ENCODE data around the gene PIAS2.
A peak's percentile ranks its signal among the peaks of the same experiment; 100 is the strongest.

The PIAS2 gene

DNA sequence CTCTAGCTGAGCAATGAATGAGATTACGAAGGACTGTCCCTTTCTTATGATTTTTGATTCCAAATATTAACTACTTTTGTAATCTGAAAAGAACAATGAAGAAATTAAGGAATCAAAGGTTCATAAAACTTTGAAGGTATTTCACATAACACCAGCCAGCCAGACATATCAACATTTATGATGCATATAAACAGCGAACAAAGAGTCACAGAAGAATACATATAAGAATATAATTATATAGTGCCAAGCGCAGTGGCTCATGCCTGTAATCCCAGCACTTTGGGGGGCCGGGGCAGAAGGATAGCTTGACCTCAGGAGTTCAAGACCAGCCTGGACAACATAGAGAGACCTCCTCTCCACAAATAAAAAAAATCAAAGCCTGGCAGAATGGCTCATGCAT, 34.1 kb downstream of the PIAS2 start:
- no CpG with 5 or more reads among the region's 4 CpGs for WGBS (ENCODE audit: extremely low coverage, insufficient coverage, low lambda C conversion rate)
- H3K4me1 ChIP-seq (ENCODE audit: control insufficient read depth, low read depth, low read length), result no peaks in the 10 kb centered on the region
- H3K18ac ChIP-seq (ENCODE audit: low read length), result no peak overlapping the region
- H2BK120ac ChIP-seq (ENCODE audit: low read depth, low read length), result no peak overlapping the region
- peaks cover 2% of the 10 kb centered on the region for H3K79me1 ChIP-seq (ENCODE audit: low read length)
- no peaks in the 10 kb centered on the region for H3K27me3 ChIP-seq (ENCODE audit: insufficient read depth, low read length, poor library complexity)
- no peak overlapping the region for H3K9ac ChIP-seq (ENCODE audit: low read length)
- H2AK5ac ChIP-seq (ENCODE audit: low read length), result no peak overlapping the region
- no peak overlapping the region for H3K56ac ChIP-seq (ENCODE audit: low read length)
- H3K4me3 ChIP-seq (ENCODE audit: low read length), result no peak overlapping the region
- no peaks in the 10 kb centered on the region for H3K79me2 ChIP-seq (ENCODE audit: control insufficient read depth, insufficient read depth, low read length)
- no peak overlapping the region for H3K23ac ChIP-seq (ENCODE audit: low read length)
- no peaks in the 10 kb centered on the region for H3K36me3 ChIP-seq (ENCODE audit: control insufficient read depth, insufficient read depth, low read length)
- no peak overlapping the region for H3K27ac ChIP-seq (ENCODE audit: low read depth, low read length)
- no peak overlapping the region for H2BK5ac ChIP-seq (ENCODE audit: low read length)
- no peak overlapping the region for H4K8ac ChIP-seq (ENCODE audit: low read depth, low read length)
- no peak overlapping the region for H3K4ac ChIP-seq (ENCODE audit: low read depth, low read length)
- H4K5ac ChIP-seq (ENCODE audit: low read length), result no peak overlapping the region
- no peak overlapping the region for H2BK15ac ChIP-seq (replicated peaks; ENCODE audit: low read depth)
- DNase-seq, result no peak
- no peak overlapping the region for H3K4me2 ChIP-seq (ENCODE audit: low read length)

DNA sequence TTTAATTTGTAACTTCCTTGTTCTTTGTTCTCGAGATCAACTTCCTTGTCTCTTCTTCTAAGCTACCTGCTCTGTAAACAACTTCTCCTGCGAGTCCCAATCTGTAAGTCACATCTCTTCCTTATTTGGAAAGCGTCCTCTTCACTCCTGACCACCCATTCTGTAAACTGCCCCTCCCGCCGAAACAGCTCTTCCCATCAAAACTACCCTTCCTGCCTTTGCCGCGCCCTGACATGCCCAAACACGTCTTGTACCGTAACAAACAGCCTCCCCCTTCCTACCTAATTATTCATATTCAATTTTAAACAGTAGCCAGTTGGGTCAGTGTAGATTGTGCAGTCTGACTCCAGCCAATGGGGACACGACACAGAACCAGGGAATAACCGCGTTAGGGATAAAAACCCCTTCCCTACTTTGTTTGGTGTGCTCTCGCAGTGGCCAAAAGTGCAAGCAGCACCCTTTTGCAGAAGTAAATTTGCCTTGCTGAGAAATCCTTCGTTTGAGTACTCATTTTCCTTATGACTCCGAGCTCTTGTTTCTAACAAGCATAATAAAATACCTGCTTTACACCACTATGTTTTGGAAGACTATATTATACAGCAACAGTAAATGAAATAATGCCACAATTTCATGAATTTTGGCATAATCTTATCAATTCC, 39.8 kb downstream of the PIAS2 start:
- Histone ChIP-seq H2BK5ac (ENCODE audit: low read length) (no peak overlapping the region), H3K4me1 (ENCODE audit: control insufficient read depth, low read depth, low read length) (no peaks in the 10 kb centered on the region), H3K79me2 (ENCODE audit: control insufficient read depth, insufficient read depth, low read length) (peaks cover under 1% of the 10 kb centered on the region), H3K27ac (ENCODE audit: low read depth, low read length) (no peak overlapping the region), H3K4ac (ENCODE audit: low read depth, low read length) (no peak overlapping the region), H2AK5ac (ENCODE audit: low read length) (no peak overlapping the region), H3K56ac (ENCODE audit: low read length) (no peak overlapping the region), H2BK120ac (ENCODE audit: low read depth, low read length) (no peak overlapping the region), H4K8ac (ENCODE audit: low read depth, low read length) (no peak overlapping the region), H2BK15ac (replicated peaks; ENCODE audit: low read depth) (no peak overlapping the region), H3K23ac (ENCODE audit: low read length) (no peak overlapping the region), H3K27me3 (ENCODE audit: insufficient read depth, low read length, poor library complexity) (no peaks in the 10 kb centered on the region), H3K79me1 (ENCODE audit: low read length) (peaks cover 6% of the 10 kb centered on the region), H3K9ac (ENCODE audit: low read length) (no peak overlapping the region), H3K36me3 (ENCODE audit: control insufficient read depth, insufficient read depth, low read length) (no peaks in the 10 kb centered on the region), H4K5ac (ENCODE audit: low read length) (no peak overlapping the region), H3K18ac (ENCODE audit: low read length) (no peak overlapping the region), H3K4me3 (ENCODE audit: low read length) (no peak overlapping the region), H3K4me2 (ENCODE audit: low read length) (no peak overlapping the region)
- no CpG with 5 or more reads among the region's 15 CpGs for WGBS (ENCODE audit: extremely low coverage, insufficient coverage, low lambda C conversion rate)
- no peak for DNase-seq

DNA sequence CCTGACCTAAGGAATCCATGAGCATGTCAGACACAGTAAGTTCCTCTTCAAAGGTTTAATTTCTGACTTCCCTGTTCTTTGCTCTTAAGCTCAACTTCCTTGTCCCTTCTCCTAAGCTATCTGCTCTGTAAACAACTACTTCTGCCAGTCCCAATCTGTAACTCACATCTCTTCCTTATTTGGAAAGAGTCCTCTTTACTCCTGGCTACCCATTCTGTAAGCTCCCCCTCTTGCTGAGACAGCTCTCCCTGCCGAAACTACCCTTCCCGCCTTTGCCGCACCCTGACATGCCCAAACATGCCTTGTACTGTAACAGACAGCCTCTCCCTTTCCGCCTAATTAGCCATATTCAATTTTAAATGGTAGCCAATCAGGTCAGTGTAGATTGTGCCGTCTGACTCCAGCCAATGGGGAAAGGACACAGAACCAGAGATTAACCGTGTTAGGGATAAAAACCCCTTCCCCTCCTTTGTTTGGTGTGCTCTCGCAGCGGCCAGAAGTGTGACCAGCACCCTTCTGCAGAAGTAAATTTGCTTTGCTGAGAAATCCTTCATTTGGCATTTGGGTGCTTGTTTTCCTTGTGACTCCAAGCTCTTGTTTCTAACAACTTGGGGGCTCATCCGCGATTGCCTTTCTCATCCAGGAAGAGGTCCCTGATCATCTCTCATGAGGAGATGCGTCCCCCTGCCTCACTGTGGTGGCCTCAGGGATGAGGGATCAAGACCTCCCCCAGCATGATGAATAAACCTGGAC, 49.0 kb downstream of the PIAS2 start:
- no peak overlapping the region for H3K27ac ChIP-seq (ENCODE audit: low read depth, low read length)

DNA sequence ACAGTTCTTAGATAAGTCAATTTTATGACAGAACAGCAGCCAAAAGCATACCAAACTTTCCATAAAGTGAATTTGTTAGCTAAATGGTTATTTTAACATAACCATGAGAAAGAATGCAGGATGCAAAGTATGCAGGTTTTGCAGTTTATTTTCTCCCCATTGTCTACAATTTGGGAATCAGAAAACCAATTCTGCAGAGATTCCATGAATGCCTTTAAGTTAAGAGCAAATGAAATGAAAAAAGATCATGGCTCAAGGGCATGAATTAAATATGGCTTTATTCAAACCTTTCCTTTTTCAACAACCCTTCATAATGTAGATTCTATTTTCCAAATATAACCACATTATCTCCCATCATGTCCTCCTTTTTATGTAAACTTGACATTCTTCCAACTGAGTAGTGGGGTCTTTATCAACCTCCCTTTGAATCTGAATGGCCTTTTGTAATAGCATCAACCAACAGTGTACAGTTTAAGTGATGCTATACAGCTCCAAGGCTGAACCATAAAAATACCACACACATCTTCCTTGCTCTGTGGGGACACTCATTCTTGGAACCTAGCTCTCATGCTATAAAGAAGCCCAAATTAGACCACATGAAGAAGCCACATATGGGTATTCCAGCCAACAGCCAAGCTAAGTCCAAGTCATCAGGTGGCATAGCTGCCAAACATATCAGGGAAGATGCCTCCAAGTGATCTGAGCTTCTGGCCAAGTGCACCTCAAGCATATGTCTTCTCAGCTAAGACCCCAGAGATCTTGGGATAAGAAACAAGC, 49.8 kb downstream of the PIAS2 start:
- Histone ChIP-seq H2AK5ac (ENCODE audit: low read length) (no peak overlapping the region), H3K4me1 (ENCODE audit: control insufficient read depth, low read depth, low read length) (no peaks in the 10 kb centered on the region), H4K5ac (ENCODE audit: low read length) (no peak overlapping the region), H3K9ac (ENCODE audit: low read length) (no peak overlapping the region), H3K79me1 (ENCODE audit: low read length) (peaks cover 8% of the 10 kb centered on the region), H3K23ac (ENCODE audit: low read length) (no peak overlapping the region), H2BK5ac (ENCODE audit: low read length) (no peak overlapping the region), H3K4me3 (ENCODE audit: low read length) (no peak overlapping the region), H3K27me3 (ENCODE audit: insufficient read depth, low read length, poor library complexity) (no peaks in the 10 kb centered on the region), H3K79me2 (ENCODE audit: control insufficient read depth, insufficient read depth, low read length) (peaks cover 2% of the 10 kb centered on the region), H2BK15ac (replicated peaks; ENCODE audit: low read depth) (no peak overlapping the region), H3K56ac (ENCODE audit: low read length) (no peak overlapping the region), H3K18ac (ENCODE audit: low read length) (no peak overlapping the region), H3K36me3 (ENCODE audit: control insufficient read depth, insufficient read depth, low read length) (no peaks in the 10 kb centered on the region), H3K4me2 (ENCODE audit: low read length) (no peak overlapping the region), H2BK120ac (ENCODE audit: low read depth, low read length) (no peak overlapping the region), H3K27ac (ENCODE audit: low read depth, low read length) (no peak overlapping the region), H3K4ac (ENCODE audit: low read depth, low read length) (no peak overlapping the region), H4K8ac (ENCODE audit: low read depth, low read length) (no peak overlapping the region)
- DNase-seq, result no peak

More for the DNA sequence above, 49.0 kb downstream of the PIAS2 start:
- no peak overlapping the region for H2BK5ac ChIP-seq (ENCODE audit: low read length)
- H3K79me2 ChIP-seq (ENCODE audit: control insufficient read depth, insufficient read depth, low read length), result peaks cover 2% of the 10 kb centered on the region
- H2BK120ac ChIP-seq (ENCODE audit: low read depth, low read length), result no peak overlapping the region
- no peak overlapping the region for H3K9ac ChIP-seq (ENCODE audit: low read length)
- H3K4me3 ChIP-seq (ENCODE audit: low read length), result no peak overlapping the region
- H3K4me2 ChIP-seq (ENCODE audit: low read length), result no peak overlapping the region
- H4K5ac ChIP-seq (ENCODE audit: low read length), result no peak overlapping the region
- H3K4me1 ChIP-seq (ENCODE audit: control insufficient read depth, low read depth, low read length), result no peaks in the 10 kb centered on the region
- H3K79me1 ChIP-seq (ENCODE audit: low read length), result peaks cover 8% of the 10 kb centered on the region
- no peak overlapping the region for H2AK5ac ChIP-seq (ENCODE audit: low read length)
- peak; percentile 37 for DNase-seq
- no peak overlapping the region for H3K23ac ChIP-seq (ENCODE audit: low read length)
- no peak overlapping the region for H3K56ac ChIP-seq (ENCODE audit: low read length)
- no peaks in the 10 kb centered on the region for H3K36me3 ChIP-seq (ENCODE audit: control insufficient read depth, insufficient read depth, low read length)
- H3K18ac ChIP-seq (ENCODE audit: low read length), result no peak overlapping the region
- no peak overlapping the region for H2BK15ac ChIP-seq (replicated peaks; ENCODE audit: low read depth)
- H4K8ac ChIP-seq (ENCODE audit: low read depth, low read length), result no peak overlapping the region
- H3K27me3 ChIP-seq (ENCODE audit: insufficient read depth, low read length, poor library complexity), result no peaks in the 10 kb centered on the region
- WGBS (ENCODE audit: extremely low coverage, insufficient coverage, low lambda C conversion rate), result no CpG with 5 or more reads among the region's 11 CpGs
- no peak overlapping the region for H3K4ac ChIP-seq (ENCODE audit: low read depth, low read length)

DNA sequence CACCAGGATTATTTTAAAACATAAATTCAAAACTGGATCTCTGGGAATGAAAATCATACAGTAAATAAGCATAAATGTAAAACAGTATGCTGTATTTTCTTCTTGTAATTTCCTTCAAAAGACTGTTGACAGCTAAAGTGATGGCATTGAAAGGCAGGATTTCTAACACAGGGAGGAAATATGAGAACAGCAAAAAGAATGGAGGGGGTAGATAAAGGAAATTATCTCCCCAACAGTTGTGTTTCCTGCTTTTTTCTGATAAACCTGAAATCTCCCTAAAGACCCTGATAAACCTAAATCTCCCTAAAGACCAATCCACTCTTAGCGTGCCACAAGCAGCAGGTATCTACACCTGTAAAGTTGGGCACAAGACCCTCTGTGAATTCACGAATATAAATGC, 50.8 kb downstream of the PIAS2 start:
- H3K4me2 ChIP-seq (ENCODE audit: low read length), result no peak overlapping the region
- H3K36me3 ChIP-seq (ENCODE audit: control insufficient read depth, insufficient read depth, low read length), result no peaks in the 10 kb centered on the region
- no peaks in the 10 kb centered on the region for H3K27me3 ChIP-seq (ENCODE audit: insufficient read depth, low read length, poor library complexity)
- no CpG with 5 or more reads among the region's 2 CpGs for WGBS (ENCODE audit: extremely low coverage, insufficient coverage, low lambda C conversion rate)
- no peak overlapping the region for H2BK5ac ChIP-seq (ENCODE audit: low read length)
- H2AK5ac ChIP-seq (ENCODE audit: low read length), result no peak overlapping the region
- H3K79me2 ChIP-seq (ENCODE audit: control insufficient read depth, insufficient read depth, low read length), result no peaks in the 10 kb centered on the region
- H3K79me1 ChIP-seq (ENCODE audit: low read length), result peaks cover 5% of the 10 kb centered on the region
- no peak overlapping the region for H2BK15ac ChIP-seq (replicated peaks; ENCODE audit: low read depth)
- DNase-seq, result peak; percentile 31
- no peak overlapping the region for H3K27ac ChIP-seq (ENCODE audit: low read depth, low read length)
- H3K4me3 ChIP-seq (ENCODE audit: low read length), result no peak overlapping the region
- no peak overlapping the region for H4K5ac ChIP-seq (ENCODE audit: low read length)
- no peak overlapping the region for H3K56ac ChIP-seq (ENCODE audit: low read length)
- H3K23ac ChIP-seq (ENCODE audit: low read length), result no peak overlapping the region
- H4K8ac ChIP-seq (ENCODE audit: low read depth, low read length), result no peak overlapping the region
- H2BK120ac ChIP-seq (ENCODE audit: low read depth, low read length), result no peak overlapping the region
- H3K4me1 ChIP-seq (ENCODE audit: control insufficient read depth, low read depth, low read length), result no peaks in the 10 kb centered on the region
- no peak overlapping the region for H3K4ac ChIP-seq (ENCODE audit: low read depth, low read length)
- H3K9ac ChIP-seq (ENCODE audit: low read length), result no peak overlapping the region
- no peak overlapping the region for H3K18ac ChIP-seq (ENCODE audit: low read length)

Data from mesendoderm (in vitro differentiated cells).